ENCODE measurements around the gene COL26A1. TPM values are rescaled to one million over a fixed set of nuclear protein-coding genes. Genes with fewer than 3 reads are reported as not detected.

The COL26A1 gene
- total RNA-seq, 1 donor from 2014 or later: 1.4 TPM

DNA sequence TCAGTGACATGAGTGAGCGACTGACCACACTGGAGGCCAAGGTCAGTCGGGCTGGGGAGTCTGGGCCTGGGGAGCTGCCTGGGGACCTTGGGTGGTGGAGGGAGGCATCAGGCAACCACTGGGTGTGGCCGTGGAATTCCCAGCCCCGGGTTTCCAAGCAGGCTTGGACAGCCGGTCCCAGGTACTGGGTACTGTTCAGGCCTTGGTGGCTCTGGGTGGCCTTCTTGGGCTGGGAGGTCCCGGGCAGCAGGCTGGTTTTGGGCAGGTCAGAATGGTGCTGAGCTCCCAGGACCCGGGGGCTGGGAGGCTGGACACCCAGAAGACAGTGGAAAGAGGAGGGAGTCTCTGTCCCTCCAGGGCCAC lies 170.4 kb downstream of the COL26A1 start:
- no peak for DNase-seq (ENCODE audit: low spot score)

DNA sequence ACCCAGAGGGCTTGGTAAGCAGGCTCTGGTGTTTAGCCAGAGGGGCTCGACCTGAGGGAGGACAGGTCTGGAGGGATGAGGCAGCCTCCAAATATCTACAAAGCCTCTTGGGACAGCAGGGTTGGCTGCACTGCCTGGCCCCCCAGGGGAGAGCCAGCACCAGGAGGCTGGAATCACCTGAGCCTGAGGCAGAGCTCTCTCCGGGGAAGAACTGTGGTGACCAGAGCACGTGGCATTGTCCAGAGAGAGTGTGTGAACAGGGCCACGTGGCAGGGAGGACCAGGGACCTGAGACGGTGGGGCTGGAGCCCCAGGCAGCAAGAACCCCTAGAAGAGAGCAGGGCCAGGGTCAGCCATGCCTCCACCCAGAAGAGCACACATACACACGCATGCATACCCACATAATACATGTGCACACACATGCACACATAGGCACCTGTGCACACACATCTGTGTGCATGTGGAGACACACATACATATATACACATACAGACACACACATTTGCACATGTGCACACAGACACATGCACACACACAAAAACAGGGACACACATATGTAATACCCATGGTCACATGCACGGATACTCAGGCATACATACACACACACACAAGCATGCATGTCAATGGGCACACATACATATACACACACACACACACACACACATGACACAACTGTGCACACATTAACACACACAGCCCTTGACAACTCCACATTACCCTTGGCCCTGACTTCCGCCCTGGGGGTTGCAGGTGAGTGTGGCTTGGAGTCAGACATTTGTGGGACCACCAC lies 171.5 kb downstream of the COL26A1 start:
- no peak for DNase-seq (ENCODE audit: low spot score)

DNA sequence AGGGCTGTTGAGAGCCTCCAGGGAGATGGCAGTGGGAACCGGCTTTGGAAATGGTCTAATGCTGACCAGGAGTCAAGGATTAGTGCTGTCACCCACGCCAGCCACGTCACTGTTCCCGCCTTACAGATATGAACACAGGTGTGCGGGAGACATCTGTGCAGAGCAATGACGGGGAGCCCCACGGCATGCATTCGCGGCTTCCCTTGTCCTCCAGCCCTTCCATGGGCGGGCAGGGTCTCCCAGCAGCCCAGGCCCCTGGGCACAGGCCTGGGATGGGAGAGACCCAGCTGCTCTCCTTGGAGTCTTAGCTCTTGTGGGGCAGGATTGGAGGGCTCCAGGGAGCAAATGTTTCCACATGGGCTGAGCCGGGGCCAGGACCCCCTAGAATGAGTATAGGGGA lies 172.2 kb downstream of the COL26A1 start:
- no peak for DNase-seq (ENCODE audit: low spot score)

DNA sequence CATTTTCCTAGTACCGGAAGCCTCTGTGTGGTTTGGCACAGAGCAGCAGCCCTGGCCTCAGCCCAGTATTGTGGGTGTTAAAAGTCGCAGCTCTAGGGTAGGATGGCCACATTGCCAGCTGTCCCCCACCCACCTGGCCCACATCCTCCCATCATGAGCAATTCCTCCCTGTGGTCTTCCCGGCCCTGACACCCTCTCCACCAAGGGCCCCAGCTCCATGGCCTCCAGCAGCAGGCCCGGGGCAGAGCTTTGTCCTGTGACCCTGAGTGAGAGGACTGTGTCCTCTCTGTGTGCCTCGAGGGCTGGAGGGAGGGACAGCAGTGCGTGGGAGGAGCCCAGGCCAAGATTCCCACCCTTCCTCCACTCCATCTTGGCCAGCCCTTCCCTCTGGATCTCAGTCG lies 172.7 kb downstream of the COL26A1 start:
- DNase-seq (ENCODE audit: low spot score): no peak

DNA sequence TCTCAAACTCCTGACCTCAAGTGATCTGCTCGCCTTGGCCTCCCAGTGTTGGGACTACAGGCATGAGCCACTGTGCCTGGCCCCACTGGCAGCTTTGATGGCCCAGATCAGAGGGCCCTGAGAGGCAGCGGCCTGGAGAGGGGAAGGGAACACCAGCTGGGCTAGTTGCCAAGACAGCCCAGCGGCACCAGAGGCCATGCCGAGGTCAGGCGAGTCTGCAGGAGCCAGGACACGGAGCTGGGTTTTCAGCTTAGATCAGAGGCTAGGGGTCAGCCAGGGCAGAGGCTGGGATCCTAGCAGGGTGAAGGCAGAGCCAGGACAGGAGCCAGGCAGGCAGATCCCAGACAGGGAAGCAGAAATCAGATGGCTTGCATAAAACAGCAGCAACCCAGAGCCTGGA lies 173.6 kb downstream of the COL26A1 start:
- DNase-seq (ENCODE audit: low spot score): no peak

DNA sequence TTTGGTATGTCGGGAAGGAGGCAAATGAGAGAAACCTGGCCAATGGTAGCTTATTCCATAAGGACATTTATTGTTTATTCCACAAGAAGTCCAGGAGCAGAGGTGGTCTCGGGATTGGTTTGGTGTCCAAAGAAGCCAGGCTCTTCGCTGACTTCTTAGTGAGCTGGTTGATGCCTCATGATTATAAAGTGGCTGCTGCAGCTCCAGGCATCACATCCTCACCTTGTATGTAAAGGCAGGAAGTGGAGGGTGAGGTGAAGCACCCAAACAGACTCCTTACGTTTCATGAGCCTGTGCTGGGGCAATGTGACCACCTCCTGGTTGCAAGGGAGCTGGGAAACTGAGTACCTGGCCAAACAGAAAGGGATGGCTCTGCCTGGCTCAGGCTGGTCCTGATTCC lies 174.0 kb downstream of the COL26A1 start:
- DNase-seq (ENCODE audit: low spot score): no peak

DNA sequence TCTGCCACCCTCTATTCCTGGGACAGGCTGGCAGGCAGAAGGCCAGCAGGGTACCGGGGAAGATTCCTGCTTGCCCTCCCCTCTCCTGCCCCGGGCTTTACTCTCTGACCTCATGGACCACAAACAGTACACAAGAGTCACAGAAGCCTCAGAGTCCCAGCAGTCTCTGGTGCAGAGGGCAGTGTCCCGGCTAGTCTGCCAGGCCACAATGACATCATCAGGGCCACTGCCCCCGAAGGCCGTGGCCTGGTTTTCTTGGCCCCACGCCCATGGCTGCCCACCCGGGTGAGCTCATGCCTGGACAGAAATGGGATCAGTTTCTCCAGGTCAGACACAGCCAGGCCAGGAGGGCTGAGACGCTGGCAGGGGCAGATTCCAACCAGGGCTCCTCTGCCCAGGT lies 174.5 kb downstream of the COL26A1 start:
- DNase-seq (ENCODE audit: low spot score): no peak

DNA sequence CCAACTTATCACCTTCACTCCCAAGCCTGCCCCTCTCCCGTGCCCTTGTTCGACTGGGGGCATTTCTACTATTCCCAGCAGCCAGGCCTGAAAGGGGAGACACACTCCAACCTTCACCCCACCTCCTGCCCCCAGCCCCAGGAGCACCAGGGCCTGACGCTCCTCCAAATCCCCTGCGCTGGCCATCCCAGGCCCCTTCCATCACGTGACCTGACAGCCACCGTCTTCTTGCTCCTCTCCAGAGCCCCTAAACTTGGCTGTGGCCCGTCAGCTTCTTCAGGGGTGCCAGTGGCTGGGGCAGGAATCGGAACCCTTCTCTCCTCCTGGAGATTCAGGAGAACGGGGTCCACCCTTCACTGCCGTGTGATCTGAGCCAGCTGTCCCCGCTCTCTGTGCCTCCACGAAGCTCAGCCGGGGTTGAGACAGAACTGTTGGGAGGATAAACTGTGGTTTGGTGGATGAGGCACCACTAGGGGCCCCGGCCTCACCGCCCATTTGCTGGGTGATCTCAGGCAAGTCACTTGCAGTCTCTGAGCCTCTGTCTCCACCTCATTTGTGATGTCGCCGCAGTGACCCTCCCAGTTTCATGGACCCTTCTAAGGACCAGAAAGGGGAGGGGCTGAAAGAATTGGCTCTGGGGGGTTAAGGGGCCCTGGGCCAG lies 175.4 kb downstream of the COL26A1 start:
- DNase-seq (ENCODE audit: low spot score): no peak

DNA sequence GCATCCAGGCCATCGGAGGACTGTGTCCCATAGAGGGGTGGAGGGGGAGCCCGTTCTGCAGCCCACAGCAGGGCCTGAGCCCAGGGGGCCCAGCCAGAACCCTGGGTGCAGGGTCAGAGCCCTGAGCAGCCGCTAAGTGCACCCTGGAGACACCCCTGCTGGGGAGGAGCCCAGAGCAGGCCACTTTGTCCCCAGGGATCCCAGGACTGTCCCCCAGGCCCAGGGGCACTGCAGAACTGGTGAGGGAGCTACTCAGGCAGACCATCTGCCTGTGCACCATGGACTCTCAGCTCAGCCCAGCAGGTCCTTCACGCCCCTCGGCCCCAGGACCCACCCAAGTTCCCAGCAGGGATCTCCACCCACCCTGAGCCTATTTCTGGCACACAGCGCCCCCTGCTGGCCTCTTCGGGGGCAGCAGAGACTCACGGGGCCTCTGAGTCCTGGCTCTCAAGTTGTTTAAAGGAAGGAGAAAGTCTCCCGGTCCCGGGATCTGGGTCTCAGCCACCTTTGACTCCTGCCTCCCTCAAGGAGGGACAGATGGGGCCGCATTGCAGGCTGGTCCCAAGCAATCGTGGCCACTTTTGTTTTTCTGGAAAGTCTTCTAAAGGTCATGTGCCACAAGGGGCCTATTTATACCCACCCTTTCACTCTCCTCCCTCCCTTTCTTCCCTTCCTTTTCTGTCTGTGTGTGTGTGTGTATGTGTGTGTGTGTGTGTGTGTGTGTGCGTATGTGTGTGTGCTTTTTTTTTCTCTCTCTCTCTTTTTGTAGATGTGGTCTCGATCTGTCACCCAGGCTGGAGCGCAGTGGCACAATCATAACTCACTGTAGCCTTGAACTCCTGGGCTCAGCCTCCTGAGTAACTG lies 176.2 kb downstream of the COL26A1 start:
- peak; percentile 69 for DNase-seq (ENCODE audit: low spot score)

DNA sequence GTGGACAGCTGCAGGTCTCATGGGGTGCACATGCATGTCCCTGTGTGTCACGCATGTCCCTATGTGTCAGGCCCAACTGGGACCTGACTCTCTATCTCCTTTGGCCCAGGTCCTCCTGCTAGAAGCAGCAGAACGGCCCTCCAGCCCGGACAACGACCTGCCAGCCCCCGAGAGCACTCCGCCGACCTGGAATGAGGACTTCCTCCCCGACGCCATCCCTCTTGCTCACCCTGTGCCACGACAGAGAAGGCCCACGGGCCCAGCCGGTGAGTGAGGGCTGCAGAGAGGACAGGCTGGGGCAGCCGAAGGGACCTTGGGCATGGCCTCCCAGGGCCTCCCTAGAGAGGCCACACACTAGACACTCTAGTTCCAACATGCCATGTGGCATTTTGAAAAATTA lies 177.1 kb downstream of the COL26A1 start:
- DNase-seq (ENCODE audit: low spot score): no peak

DNA sequence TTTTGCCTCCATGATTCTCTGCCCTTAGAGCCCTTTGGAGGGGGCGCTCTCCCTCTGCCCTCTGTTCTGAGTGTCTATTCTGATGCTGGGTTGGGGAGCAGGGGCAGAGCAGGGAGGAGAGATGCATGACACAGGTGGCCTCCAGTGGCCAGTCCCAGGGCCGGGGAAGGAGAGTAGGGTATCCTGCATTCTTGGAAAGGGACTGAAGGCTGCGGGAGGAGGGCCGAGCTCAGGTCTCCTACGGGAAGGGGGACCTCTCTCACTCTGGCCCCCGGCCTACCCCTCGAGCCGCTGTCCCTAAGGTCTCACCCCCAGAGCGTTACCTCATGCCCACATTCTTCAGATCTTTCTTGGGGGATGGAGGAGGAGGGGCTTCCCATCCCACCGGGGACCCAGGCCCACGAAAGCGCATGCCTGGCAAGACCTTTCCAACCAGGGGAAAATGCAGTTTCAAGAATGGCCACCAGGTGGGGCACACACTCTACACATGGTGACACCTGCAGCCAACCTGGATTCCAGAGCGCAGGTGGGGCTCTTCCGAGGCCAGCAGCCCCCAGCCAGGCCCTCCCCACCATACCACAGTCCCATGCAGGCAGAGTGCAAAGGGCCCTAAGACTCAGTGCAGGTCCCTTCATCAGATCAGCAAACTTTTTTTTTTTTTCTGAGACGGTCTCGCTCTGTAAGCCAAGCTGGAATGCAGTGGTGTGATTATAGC lies 180.0 kb downstream of the COL26A1 start:
- peak; percentile 68 for DNase-seq (ENCODE audit: low spot score)

DNA sequence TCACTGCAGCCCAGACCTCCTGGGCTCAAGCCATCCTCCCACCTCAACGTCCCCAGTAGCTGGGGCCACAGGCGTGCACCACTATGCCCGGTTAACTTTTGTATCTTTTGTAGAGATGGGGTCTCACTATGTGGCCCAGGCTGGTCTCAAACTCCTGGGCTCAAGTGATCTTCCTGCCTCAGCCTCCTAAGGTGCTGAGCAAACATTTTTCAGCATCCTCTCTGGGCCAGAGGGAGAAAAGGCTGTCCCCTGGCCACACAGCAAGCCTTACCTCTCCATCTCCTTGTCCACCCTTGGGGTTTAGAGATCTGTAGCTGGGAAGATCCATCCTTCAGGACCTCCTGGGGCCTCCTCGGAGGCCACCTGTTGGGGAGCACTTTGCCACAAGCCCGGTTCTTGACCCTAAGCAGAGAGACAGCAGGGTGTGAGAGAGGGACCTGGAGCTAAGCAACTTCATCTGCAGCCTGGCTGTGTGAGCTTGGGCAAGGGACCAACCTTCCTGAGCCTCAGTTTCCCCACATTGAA lies 180.6 kb downstream of the COL26A1 start:
- no peak for DNase-seq (ENCODE audit: low spot score)

DNA sequence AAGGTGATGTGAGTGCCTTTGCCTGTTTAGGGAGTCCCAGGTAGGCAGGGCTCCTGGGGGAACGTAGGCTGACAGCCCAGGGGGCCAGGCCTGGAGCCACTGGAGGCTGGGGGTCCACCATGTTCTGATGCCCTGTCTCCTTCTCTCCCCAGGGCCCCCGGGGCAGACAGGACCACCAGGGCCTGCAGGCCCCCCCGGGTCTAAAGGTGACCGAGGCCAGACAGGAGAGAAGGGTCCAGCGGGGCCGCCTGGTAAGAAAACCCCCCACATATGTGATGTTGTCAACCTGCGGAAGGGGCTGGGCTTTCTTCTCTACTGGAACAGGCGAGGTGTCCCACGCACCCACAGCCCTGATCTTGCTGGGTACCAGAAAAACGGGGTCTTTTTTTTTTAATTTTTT lies 181.2 kb downstream of the COL26A1 start:
- DNase-seq (ENCODE audit: low spot score): no peak

DNA sequence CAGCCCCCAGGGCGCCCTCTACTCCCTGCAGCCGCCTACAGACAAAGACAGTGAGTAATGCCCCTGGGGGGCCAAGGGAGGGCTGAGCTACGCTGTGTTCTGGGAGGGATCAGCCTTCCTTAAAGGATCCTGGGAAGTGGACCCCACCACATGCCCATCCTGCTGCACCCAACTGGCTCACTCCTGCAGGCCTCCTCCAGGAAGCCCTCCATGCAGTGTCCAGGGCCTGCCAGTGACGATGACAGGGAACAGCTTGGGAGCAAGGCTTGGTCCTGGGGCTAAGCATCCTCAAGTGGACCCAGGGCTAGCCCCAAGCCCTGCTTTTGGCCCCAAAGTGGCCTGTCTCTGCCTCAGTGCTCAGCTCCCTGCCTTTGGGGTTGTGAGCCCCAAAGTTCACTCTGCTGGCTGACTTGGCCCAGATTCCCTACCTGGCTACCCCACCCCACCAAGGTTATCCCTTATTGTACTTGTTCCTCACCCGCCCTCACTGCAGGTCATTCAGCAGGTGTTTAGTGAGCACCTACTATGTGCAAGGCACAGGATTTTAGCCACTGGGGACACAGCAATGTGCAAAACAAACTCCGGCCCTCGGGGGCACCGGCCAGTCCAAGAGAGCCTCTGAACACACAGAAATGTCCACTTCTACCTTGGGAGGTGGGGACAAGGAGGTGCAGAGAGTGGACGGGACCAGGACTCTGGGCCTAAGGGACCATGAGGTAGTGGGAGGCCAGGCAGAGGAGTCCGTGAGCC lies 182.9 kb downstream of the COL26A1 start:
- no peak for DNase-seq (ENCODE audit: low spot score)

DNA sequence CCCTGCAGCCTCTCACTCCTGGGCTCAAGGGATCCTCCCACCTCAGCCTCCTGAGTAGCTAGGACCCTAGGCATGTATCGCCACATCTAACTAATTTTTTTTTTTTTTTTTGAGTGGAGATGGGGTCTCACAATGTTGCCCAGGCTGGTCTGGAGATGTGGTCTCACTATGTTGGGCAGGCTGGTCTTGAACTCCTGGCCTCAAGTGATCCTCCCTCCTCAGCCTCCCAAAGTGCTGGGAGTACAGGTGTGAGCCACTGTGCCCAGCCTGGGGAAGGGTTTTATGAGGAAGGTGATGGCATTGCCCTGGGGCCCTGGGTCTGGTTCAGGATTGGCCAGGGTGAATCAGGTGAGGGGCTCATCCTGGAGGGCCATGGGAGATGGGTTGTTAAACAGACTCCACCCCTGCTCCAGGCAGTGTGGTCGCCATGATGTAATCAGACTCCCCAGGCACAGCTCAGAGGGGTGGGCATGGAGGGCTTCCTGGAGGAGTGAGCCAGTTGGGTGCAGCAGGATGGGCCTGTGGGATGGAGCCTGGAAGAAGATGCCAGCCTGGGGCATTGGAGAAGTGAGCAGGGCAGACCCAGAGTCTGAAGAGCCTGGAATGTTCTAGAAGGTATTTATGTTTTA lies 183.7 kb downstream of the COL26A1 start:
- no peak for DNase-seq (ENCODE audit: low spot score)

DNA sequence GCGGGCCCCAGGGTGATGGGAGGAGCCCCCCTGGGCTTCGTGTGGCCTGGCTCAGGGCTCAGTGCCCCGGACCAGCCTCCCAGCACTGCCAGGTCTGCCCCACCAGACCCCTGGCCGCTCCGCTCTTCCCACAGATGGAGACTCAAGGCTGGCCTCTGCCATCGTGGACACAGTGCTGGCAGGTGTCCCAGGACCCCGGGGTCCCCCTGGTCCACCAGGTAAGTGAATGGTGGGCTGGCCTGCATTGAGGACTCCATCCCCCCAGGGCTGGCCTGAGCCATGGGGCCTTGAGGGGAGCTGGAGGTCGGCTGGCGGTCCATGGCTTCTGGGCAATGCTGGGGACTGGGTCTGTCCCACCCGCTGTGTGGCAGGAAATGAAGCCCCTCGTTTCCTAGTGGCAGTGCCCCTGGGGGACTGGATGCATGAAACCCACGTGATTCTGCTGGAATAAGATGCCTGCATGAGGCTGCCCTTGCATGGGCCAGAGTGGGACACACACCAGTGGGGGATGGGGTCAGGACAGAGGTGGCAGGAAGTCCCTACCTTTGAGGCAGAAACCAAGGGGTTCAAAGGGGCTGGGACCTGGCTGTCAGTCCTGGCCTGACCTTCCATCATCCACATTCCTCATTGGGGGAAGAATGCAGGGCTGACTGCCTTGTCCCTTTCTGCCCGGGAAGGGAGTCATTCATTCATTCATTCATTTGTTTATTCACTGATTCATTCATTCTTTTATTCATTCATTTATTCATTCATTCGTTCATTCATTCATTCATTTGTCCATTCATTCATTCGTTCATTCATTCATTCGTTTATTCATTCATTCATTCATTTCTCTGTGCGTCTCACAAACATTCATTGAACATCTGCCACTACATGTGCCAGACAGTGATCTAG lies 184.6 kb downstream of the COL26A1 start:
- DNase-seq (ENCODE audit: low spot score): no peak

DNA sequence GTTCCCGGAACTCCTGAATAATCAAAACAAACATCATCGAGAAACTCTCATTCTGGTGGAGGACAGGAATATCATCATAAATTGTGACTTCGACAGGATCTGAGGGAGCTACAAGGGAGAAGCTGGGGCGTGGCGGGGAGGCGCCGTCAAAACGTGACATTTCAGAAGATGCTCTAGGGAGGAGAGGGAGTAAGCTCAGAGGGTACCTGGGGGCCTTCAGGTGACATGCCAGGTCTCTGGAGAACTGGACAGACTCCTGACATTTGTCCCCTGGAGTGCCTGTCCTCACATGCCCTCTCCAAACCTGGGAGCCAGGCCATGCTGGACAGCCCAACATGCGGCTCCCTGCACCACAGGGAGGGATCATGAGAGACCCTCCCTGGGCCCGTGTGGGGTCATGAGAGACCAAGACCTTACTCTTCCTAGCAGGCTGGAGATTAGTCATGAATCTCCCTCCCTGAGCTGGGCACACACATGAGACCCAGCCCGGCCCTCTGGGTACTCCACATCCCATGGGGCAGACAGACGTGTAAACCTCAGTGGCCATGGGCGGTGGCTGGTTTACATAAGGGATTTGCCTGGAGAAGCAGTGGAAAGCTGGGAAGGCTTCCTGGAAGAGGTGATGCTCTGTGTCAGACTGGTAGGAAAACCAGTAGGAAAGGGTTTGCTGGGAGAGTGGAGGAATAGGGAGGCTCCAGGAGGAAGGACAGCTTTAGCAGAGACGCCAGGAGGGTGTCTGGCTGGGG lies 185.4 kb downstream of the COL26A1 start:
- no peak for DNase-seq (ENCODE audit: low spot score)

DNA sequence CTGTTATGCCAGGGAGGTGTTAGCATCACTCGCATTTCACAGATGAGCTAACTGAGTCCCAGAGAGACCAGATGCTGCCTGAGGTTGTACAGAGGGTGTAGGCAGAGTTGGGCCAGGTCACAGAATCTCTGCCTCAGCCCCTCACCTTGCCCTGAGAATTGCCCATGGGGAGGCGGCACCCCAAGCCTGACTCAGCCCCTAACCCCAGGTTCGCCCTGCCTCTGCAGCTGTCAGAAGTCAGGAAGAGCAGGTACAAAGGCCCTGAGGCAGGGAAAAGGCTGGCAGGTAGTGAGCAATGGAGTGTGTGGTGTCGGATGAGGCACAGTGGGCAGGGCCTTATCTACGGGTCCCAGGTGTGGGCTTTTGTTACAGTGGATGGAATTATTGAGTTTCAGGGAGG lies 187.1 kb downstream of the COL26A1 start:
- no peak for DNase-seq (ENCODE audit: low spot score)

All from umbilical cord (tissue), 2 donors.